ENCODE data around the gene FANCI. TPM values are rescaled to one million over a fixed set of nuclear protein-coding genes. Genes with fewer than 3 reads are reported as not detected.

Gene FANCI
- total RNA-seq, 1 donor from 2014 or later, result 66.5 TPM

DNA sequence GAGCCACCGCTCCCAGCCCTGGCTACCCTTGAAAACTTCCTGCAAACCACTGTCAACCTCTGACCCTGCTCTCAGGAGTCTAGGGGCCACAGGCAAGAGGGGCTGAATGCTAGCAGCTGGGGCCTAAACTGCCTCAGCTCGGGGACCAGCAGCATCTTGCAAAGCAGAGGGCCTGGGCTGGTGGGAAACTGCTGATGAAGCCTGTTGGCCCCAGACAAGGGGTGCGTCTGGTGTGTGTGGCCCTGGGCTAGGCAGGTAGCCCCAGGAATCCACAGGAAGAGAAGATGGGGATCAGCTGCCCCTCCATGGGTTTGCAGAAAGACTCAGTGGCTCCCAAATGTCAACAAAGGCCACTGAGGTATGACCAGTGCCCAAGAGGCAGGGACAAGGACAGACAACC lies 99.1 kb downstream of the FANCI start:
- TF ChIP-seq, protein P1, sequence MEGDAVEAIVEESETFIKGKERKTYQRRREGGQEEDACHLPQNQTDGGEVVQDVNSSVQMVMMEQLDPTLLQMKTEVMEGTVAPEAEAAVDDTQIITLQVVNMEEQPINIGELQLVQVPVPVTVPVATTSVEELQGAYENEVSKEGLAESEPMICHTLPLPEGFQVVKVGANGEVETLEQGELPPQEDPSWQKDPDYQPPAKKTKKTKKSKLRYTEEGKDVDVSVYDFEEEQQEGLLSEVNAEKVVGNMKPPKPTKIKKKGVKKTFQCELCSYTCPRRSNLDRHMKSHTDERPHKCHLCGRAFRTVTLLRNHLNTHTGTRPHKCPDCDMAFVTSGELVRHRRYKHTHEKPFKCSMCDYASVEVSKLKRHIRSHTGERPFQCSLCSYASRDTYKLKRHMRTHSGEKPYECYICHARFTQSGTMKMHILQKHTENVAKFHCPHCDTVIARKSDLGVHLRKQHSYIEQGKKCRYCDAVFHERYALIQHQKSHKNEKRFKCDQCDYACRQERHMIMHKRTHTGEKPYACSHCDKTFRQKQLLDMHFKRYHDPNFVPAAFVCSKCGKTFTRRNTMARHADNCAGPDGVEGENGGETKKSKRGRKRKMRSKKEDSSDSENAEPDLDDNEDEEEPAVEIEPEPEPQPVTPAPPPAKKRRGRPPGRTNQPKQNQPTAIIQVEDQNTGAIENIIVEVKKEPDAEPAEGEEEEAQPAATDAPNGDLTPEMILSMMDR (IDR thresholded peaks at IDR 0.05; ENCODE audit: unreplicated experiment), result no peak
- H3K9me3 Mint-ChIP-seq (ENCODE audit: low read depth), result no peaks in the 10 kb centered on the region
- no peak overlapping the region for H3K4me3 Mint-ChIP-seq (ENCODE audit: low read depth)
- H3K36me3 Mint-ChIP-seq (ENCODE audit: insufficient read depth), result no peaks in the 10 kb centered on the region
- no peaks in the 10 kb centered on the region for H3K4me1 Mint-ChIP-seq (ENCODE audit: low read depth)
- DNase-seq (ENCODE audit: low spot score, unreplicated experiment), result no peak
- H3K27ac Mint-ChIP-seq, result no peak overlapping the region
- H3K27me3 Mint-ChIP-seq, result peaks cover 21% of the 10 kb centered on the region

DNA sequence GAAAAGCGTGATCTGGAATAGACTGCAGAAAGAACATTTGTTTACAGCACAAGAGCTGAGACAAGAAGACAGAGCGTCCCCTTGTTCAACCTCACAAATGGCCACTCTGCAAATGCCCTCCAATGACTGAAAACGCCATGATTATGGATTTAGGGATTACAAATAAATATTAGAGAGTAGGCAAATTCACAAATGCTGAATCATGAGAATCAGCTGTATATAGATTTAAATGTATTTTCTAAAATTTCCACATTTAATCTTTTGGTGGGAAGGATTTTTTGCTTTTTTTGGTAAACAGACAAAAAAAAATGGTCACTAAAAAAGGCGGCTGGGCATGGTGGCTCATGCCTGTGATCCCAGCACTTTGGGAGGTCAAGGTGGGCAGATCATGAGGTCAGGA lies 101.5 kb downstream of the FANCI start:
- H3K27ac Mint-ChIP-seq, result no peak overlapping the region
- H3K4me3 Mint-ChIP-seq (ENCODE audit: low read depth), result no peak overlapping the region
- H3K9me3 Mint-ChIP-seq (ENCODE audit: low read depth), result no peaks in the 10 kb centered on the region
- H3K4me1 Mint-ChIP-seq (ENCODE audit: low read depth), result no peaks in the 10 kb centered on the region
- DNase-seq (ENCODE audit: low spot score, unreplicated experiment), result no peak
- no peaks in the 10 kb centered on the region for H3K36me3 Mint-ChIP-seq (ENCODE audit: insufficient read depth)
- peaks cover 32% of the 10 kb centered on the region for H3K27me3 Mint-ChIP-seq
- TF ChIP-seq, protein P1 (IDR thresholded peaks at IDR 0.05; ENCODE audit: unreplicated experiment), result no peak

DNA sequence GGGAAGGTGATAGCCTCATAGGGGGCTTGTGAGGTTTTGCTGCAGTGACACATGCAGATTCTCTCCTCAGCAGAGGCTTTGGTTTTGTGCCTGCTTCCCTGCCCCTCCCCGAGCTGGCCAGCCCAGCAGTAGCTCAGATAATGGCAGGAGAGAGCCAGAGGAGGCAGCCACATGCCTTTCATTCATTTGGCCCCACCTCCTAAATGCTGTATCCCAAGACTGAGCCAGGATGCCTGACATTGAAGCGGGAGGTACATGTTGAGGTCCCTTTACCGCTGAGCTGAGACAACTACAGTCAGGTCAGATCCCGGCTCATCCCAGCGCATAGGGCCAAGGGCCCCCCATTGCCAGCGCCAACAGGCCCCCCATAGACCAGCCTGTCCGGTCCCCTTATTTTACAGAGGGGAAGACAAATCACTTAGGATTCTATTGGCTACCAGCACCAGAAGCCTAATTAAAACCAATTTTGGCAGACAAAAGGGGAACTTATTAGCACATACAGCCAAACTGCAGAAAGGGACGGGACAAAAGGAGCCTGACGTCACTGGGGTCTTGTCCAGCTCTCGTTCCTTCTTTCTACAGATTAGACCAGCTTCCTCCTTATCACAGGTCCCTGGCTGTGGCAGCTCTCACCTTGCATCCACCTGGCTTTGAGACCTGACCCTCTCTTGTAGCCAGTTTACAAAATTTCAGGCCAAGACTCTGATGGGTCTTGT lies 102.9 kb downstream of the FANCI start:
- Mint-ChIP-seq H3K36me3 (ENCODE audit: insufficient read depth) (no peaks in the 10 kb centered on the region), H3K27ac (no peak overlapping the region), H3K27me3 (peaks cover 34% of the 10 kb centered on the region), H3K9me3 (ENCODE audit: low read depth) (no peaks in the 10 kb centered on the region), H3K4me3 (ENCODE audit: low read depth) (no peak overlapping the region), H3K4me1 (ENCODE audit: low read depth) (no peaks in the 10 kb centered on the region)
- DNase-seq (ENCODE audit: low spot score, unreplicated experiment), result no peak
- TF ChIP-seq, protein P1 (IDR thresholded peaks at IDR 0.05; ENCODE audit: unreplicated experiment), result no peak

DNA sequence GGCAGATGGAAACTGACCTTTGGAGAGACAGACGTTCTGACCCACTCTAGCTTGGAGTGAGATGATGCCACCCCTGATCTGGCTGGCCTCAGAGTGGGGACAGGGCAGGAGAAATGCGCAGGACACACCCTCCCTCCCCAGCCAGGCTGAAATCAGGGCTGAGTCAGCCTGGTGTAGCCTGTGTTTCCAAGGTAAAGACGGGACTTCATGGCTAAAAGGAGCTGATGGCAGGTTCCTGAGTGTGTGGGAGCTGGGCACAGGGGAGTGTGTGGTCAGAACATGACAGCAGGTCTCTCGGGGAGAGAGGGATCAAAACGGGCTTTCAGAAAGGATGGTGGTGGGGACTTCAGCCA lies 105.4 kb downstream of the FANCI start:
- Mint-ChIP-seq H3K36me3 (ENCODE audit: insufficient read depth) (no peaks in the 10 kb centered on the region), H3K4me1 (ENCODE audit: low read depth) (no peaks in the 10 kb centered on the region), H3K27ac (no peak overlapping the region), H3K4me3 (ENCODE audit: low read depth) (no peak overlapping the region), H3K27me3 (peaks cover 49% of the 10 kb centered on the region), H3K9me3 (ENCODE audit: low read depth) (no peaks in the 10 kb centered on the region)
- TF ChIP-seq, protein P1 (IDR thresholded peaks at IDR 0.05; ENCODE audit: unreplicated experiment), result no peak
- no peak for DNase-seq (ENCODE audit: low spot score, unreplicated experiment)

DNA sequence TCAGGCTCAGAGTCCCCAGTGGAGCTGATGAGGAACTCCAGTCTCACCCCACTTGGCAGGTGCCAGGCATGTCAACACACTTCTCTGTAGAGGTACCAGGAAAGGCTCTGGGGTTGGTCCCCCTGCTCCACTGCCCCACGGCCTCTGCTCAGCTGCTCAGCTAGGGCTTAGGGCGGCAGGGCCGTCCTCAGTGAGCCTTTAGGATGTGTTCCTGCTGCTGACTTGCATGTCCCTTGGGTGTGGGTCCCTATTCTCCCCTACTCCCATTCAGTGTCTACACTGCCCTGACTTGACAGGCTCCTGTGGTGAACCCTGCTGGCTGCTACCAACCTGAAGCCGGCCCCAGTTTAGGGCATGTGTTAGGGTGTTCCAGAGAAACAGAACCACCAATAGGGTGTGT lies 108.7 kb downstream of the FANCI start:
- Mint-ChIP-seq H3K9me3 (ENCODE audit: low read depth) (no peaks in the 10 kb centered on the region), H3K4me3 (ENCODE audit: low read depth) (no peak overlapping the region), H3K36me3 (ENCODE audit: insufficient read depth) (no peaks in the 10 kb centered on the region), H3K27me3 (peaks cover 72% of the 10 kb centered on the region), H3K27ac (no peak overlapping the region), H3K4me1 (ENCODE audit: low read depth) (peaks cover 15% of the 10 kb centered on the region)
- TF ChIP-seq, protein P1 (IDR thresholded peaks at IDR 0.05; ENCODE audit: unreplicated experiment), result no peak
- DNase-seq (ENCODE audit: low spot score, unreplicated experiment), result no peak

All from progenitor cell of endocrine pancreas (in vitro differentiated cells).